HG02798 (cell line): ENCODE measurements around the gene ALG9.
"Not testable (repeated sequence)": the region's sequence is repeated elsewhere in the genome, so short reads cannot be mapped to it uniquely, and the experiment has no call there.

Experiments used
- ATAC-seq: cut with Tn5 transposase; IDR thresholded peaks from one replicate; pipeline ENCODE4 v1.9.1; 2021; ENCODE audit warnings: mild to moderate bottlenecking; ENCODE audit not compliant: unreplicated experiment, poor library complexity

ALG9 gene

GRCh38 chr11:111771205-111771604, 100.2 kb downstream of the ALG9 start:
- not testable (repeated sequence) for ATAC-seq

- ATAC-seq, result no peak
These were observed 100.7 kb downstream of the ALG9 start for GRCh38 chr11:111770581-111771134.

GRCh38 chr11:111766834-111767142, 104.6 kb downstream of the ALG9 start:
- ATAC-seq, result no peak

DNA sequence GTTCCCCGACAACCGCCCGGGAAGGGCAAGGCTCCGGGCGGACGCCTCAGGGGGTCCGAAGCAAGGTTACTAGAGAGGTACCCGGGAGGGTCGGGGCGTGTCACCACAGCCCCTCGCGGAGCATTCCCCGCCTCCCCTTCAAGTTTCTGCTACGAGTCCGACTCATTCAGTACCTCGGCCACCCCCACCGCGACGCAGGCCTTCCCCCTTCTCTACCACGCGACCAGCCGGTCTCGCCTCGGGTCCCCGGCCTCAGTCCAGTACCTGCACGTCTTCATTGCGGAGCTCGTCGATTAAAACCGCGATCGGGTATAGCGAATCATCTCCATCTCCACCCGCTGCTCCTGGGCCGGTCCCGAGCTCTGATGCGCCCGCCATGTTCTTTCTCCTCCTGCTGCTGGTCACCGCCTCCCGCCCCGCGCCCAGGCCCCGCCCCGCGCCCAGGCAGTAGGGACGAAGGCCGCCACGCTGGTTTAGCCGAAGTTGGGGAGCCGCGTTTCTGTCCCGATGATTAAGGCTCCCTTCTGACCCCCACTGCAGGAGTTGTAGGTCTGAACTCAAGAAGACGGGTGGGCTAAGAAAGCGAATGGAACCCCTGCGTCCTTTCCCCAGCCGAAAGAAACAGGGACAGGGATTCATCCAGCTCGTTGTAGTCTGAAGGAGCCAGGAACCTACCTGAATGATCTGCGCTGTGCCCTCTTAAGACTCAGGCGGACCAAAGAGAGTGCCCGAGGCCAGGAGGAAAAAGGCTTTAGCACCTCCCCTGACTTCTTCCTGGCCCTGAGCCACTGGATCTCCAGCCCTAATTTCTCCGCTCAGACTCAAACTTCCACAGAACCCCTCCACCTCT, 105.2 kb downstream of the ALG9 start, which contains the start of gene PPP2R1B:
PPP2R1B (minus strand) TSS at position 406 of the 850 bp plus-strand sequence; CDS start at position 378, 28 bp downstream.
- peak; percentile 89 for ATAC-seq

GRCh38 chr11:111765320-111765983, 105.9 kb downstream of the ALG9 start:
- ATAC-seq, result peak; percentile 39

- no peak for ATAC-seq
These were observed 106.8 kb downstream of the ALG9 start for GRCh38 chr11:111764621-111765020.

GRCh38 chr11:111762981-111763643, 108.3 kb downstream of the ALG9 start:
- no peak for ATAC-seq

GRCh38 chr11:111762526-111762925, 108.9 kb downstream of the ALG9 start:
- ATAC-seq, result no peak

GRCh38 chr11:111761036-111761435, 110.3 kb downstream of the ALG9 start:
- ATAC-seq, result no peak

GRCh38 chr11:111759778-111760407, 111.5 kb downstream of the ALG9 start:
- no peak for ATAC-seq

DNA sequence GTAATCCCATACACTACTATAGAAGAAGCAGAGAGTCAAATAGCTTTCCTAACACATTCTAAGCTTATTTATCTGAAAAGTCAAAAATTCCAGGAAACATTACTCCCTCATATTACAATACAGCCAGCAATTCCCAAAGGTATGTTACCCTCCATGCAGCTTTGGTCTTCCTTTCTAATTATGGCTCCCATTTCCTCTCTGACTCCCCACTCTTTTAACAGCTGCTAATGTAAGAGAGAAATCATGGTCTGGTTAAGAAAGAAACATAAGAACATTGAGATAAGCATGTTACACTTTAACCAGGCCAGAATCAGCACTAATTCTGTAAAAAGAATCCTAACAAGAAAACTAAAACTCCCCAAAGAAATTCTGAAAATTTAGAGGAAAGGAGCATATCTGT, 112.0 kb downstream of the ALG9 start:
- no peak for ATAC-seq

GRCh38 chr11:111756097-111756496, 115.3 kb downstream of the ALG9 start:
- no peak for ATAC-seq

DNA sequence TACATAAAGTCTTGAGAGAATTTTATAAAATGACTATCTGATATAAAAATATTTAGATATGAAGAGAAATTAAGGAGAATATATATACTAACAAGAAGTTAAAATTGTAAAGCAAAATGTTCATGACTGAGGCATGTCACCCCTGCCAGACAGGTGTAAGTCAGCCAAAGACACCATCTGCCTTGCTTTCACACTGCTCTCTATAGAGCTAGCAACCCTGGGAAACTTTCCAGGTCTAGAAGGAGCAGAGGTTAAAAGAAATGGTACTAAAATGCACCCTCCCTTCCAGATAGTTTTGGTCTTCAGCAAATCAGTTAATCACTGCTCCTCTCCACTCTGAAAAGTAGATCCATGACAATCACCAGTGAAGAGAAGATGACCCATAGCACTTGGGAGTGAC, 121.7 kb downstream of the ALG9 start:
- ATAC-seq, result no peak

GRCh38 chr11:111748035-111748804, 123.2 kb downstream of the ALG9 start:
- no peak for ATAC-seq

DNA sequence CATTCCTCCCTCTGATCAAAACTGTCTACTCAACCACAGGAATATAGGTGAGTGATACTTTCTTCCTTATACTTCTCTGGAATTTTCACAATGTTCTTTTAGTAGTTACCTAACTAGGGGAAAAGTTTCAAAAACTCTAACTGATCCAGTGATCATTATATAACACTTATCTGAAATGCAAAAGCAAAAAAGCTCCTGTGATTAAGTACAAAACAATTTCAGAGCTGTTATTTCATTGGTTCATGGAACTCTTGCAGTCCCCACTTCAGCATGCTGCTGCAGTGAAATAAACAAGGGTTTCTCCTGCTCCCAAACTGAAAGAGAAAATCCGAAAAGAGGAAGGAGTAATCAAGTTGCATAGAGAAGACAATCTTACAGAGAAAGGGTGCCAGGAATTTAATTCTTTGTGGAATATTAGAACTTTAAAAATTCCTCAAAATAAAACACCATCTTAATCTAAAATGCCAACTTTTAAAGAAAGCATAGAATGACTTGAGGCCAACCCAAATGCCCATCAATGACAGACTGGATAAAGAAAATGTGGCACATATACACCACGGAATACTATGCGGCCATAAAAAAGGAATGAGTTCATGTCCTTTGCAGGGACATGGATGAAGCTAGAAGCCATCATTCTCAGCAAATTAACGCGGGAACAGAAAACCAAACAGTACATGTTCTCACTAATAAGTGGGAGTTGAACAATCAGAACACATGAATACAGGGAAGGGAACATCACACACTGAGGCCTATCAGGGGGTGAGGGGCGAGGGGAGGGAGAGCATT, 125.5 kb downstream of the ALG9 start:
- ATAC-seq, result no peak

DNA sequence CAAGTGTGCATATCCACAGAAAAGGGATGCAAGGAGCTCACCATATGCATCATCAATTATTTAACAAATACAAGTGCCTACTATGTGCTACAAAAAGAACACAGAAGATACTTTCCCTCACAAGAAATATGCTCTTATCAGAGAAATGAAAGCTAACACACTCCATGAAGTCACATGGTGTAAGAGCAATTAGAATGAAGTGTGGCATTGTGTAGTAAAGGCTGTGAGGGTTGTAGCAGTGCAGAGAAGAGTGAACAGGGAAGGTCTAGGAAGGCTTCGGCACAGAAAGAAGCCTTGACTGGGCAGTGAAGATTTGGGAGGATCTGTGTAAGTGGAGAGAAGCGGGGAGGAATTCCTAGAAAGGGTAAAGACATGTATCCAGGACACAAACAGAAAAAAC, 127.7 kb downstream of the ALG9 start:
- ATAC-seq, result no peak

- ATAC-seq, result no peak
These were observed 129.6 kb downstream of the ALG9 start for GRCh38 chr11:111741751-111742150.

DNA sequence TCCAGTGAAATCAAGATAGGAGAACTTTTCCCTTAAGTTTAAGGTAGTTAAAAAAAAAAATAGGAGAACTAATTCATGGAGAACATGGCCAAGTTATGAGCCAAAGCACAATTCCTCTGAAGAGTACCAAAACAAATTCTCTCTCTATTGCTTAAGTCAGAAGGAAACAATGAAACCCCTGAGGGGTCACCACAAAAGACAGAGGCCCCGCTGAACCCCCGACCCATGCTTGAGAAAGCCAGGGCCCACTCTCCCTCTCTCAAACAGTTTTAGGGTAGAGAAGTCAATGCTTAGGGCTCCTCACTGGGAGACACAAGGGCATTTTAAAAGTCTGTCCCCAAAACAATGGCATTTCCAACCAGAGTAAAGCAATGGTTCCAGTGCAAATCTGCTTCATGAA, 132.1 kb downstream of the ALG9 start:
- ATAC-seq, result no peak
